Liver (tissue), 9 donors: ENCODE results near the gene FMN1. TPM values are rescaled to one million over a fixed set of nuclear protein-coding genes. Genes with fewer than 3 reads are reported as not detected.

Experiments
- DNase-seq: peaks from one replicate; pipeline ENCODE4 v3.0.0-alpha.2; 2017; ENCODE audit warnings: low spot score
- H3K27ac ChIP-seq, 2 donors: one replicate each; pipeline ENCODE4 v1.7.0; 2013; ENCODE audit warnings: inconsistent platforms in 2 of 2, low read length in 2 of 2, control low read depth in 1 of 2, low read depth in 1 of 2, mild to moderate bottlenecking in 1 of 2
- H3K27me3 ChIP-seq, 4 donors: one replicate each; pipeline versions ENCODE4 v1.6.1 to v1.7.0; 2013; ENCODE audit warnings: low read length in 3 of 4, inconsistent platforms in 1 of 4, mild to moderate bottlenecking in 1 of 4, moderate library complexity in 1 of 4; ENCODE audit not compliant: control insufficient read depth in 4 of 4, insufficient read depth in 4 of 4
- H3K36me3 ChIP-seq, 4 donors: one replicate each; pipeline versions ENCODE4 v1.6.1 to v1.7.0; 2013; ENCODE audit warnings: low read length in 3 of 4, mild to moderate bottlenecking in 3 of 4, low read depth in 1 of 4, moderate library complexity in 1 of 4; ENCODE audit not compliant: control insufficient read depth in 4 of 4, insufficient read depth in 3 of 4
- H3K4me1 ChIP-seq, 4 donors: one replicate each; pipeline versions ENCODE4 v1.6.1 to v1.7.0; 2013; ENCODE audit warnings: low read length in 3 of 4, mild to moderate bottlenecking in 3 of 4, moderate library complexity in 1 of 4; ENCODE audit not compliant: control insufficient read depth in 4 of 4, insufficient read depth in 4 of 4
- H3K4me3 ChIP-seq, 3 donors: one replicate each; pipeline versions ENCODE4 v1.6.1 to v1.7.0; 2013; ENCODE audit warnings: low read length in 3 of 3, control low read depth in 1 of 3, low read depth in 1 of 3, mild to moderate bottlenecking in 1 of 3
- H3K9ac ChIP-seq, 2 donors: one replicate each; pipeline ENCODE4 v1.7.0; 2013; ENCODE audit warnings: low read length in 2 of 2, mild to moderate bottlenecking in 2 of 2, moderate library complexity in 2 of 2, control low read depth in 1 of 2, low read depth in 1 of 2
- H3K9me3 ChIP-seq, 4 donors: one replicate each; pipeline versions ENCODE4 v1.6.1 to v1.7.0; 2013; ENCODE audit warnings: low read length in 3 of 4; ENCODE audit not compliant: control insufficient read depth in 4 of 4
- ATF3 ChIP-seq: IDR thresholded peaks from 2 replicates; pipeline ENCODE4 v1.6.1; 2016; ENCODE audit warnings: antibody characterized with exemption
- CTCF ChIP-seq: fragments of 150-350 bp; IDR thresholded peaks from 2 replicates; pipeline ENCODE4 v1.5.1; 2017; ENCODE audit warnings: improper control_type of control experiment, low read depth, low read length; ENCODE audit not compliant: missing input control
- EGR1 ChIP-seq, 2 donors: IDR thresholded peaks; 2 replicates each; pipeline ENCODE4 v1.6.1; 2016 to 2018; ENCODE audit warnings: antibody characterized with exemption in 2 of 2, low read depth in 2 of 2
- FOXA1 ChIP-seq: IDR thresholded peaks from 2 replicates; pipeline ENCODE4 v1.6.1; 2016; ENCODE audit warnings: antibody characterized with exemption
- FOXA2 ChIP-seq: IDR thresholded peaks from 2 replicates; pipeline ENCODE4 v1.6.1; 2016; ENCODE audit warnings: antibody characterized with exemption
- GABPA ChIP-seq, 2 donors: IDR thresholded peaks in 1 of 2; conservative IDR thresholded peaks in 1 of 2; 2 replicates each; pipeline ENCODE4 v1.6.1; 2016; ENCODE audit warnings: antibody characterized with exemption in 2 of 2, mild to moderate bottlenecking in 1 of 2, moderate library complexity in 1 of 2
- HNF4A ChIP-seq, 2 donors: conservative IDR thresholded peaks; 2 replicates each; pipeline ENCODE4 v1.6.1; 2016; ENCODE audit warnings: antibody characterized with exemption in 2 of 2, mild to moderate bottlenecking in 2 of 2
- HNF4G ChIP-seq: IDR thresholded peaks from 2 replicates; pipeline ENCODE4 v1.6.1; 2016; ENCODE audit warnings: antibody characterized with exemption
- JUND ChIP-seq, 2 donors: IDR thresholded peaks; 2 replicates each; pipeline ENCODE4 v1.6.1; 2016; ENCODE audit warnings: antibody characterized with exemption in 2 of 2
- MAX ChIP-seq: IDR thresholded peaks from 2 replicates; pipeline ENCODE4 v1.6.1; 2016; ENCODE audit warnings: antibody characterized with exemption
- NR2F2 ChIP-seq: IDR thresholded peaks from 2 replicates; pipeline ENCODE4 v1.6.1; 2016; ENCODE audit warnings: antibody characterized with exemption
- RAD21 ChIP-seq, 2 donors: IDR thresholded peaks; 2 replicates each; pipeline ENCODE4 v1.6.1; 2016; ENCODE audit warnings: antibody characterized with exemption in 2 of 2, mild to moderate bottlenecking in 2 of 2
- REST ChIP-seq: IDR thresholded peaks from 2 replicates; pipeline ENCODE4 v1.6.1; 2016; ENCODE audit warnings: antibody characterized with exemption, mild to moderate bottlenecking
- RXRA ChIP-seq, 2 donors: IDR thresholded peaks; 2 replicates each; pipeline ENCODE4 v1.6.1; 2017 to 2018; ENCODE audit warnings: antibody characterized with exemption in 2 of 2, mild to moderate bottlenecking in 1 of 2
- SP1 ChIP-seq: IDR thresholded peaks from 2 replicates; pipeline ENCODE4 v1.6.1; 2018; ENCODE audit warnings: antibody characterized with exemption, mild to moderate bottlenecking
- TAF1 ChIP-seq: conservative IDR thresholded peaks from 2 replicates; pipeline ENCODE4 v1.6.1; 2016; ENCODE audit warnings: antibody characterized with exemption, mild to moderate bottlenecking
- YY1 ChIP-seq: IDR thresholded peaks from 2 replicates; pipeline ENCODE4 v1.6.1; 2016; ENCODE audit warnings: antibody characterized with exemption, mild to moderate bottlenecking
- ZBTB33 ChIP-seq: IDR thresholded peaks from 2 replicates; pipeline ENCODE4 v1.6.1; 2016; ENCODE audit warnings: antibody characterized with exemption
- WGBS: extraction: QIAGEN DNeasy Blood & Tissue Kit; methylation state at CpG from one replicate; pipeline ENCODE4 v1.1.7; 2013; 5-methylcytosine and 5-hydroxymethylcytosine counted together
- polyA plus RNA-seq, 2 donors: library from polyadenylated mRNA; stranded (reverse) in 1 of 2; unstranded in 1 of 2; fragments of 200-250 nt in 1 of 2; fragments of >200 nt in 1 of 2; fragmentation: Nextera tagmentation in 1 of 2; extraction: Ambion mirVana in 1 of 2; gene quantifications; one replicate each; pipeline versions ENCODE4 v1.2.1 to v1.2.3, GENCODE V29; 2013 to 2015
- total RNA-seq, 2 donors: library from RNA; depleted of rRNA; stranded (reverse); fragments of >200 nt; gene quantifications; one replicate each; pipeline ENCODE4 v1.2.3, GENCODE V29; 2014
- donor health status: healthy.
- donor health status: healthy.
- donor health status: healthy.
- donor health status: healthy.
- donor health status: healthy.

Gene FMN1
- total and polyA plus RNA-seq, 4 donors: 0.21 to 5.4 (median 0.53) TPM

GRCh38 chr15:33179874-33180273 is 14.6 kb downstream of the FMN1 start:
- H3K9ac ChIP-seq: no peak overlapping the region
- H3K36me3 ChIP-seq: no peaks in the 10 kb centered on the region
- H3K4me3 ChIP-seq: no peak overlapping the region
- WGBS: 90% methylated on average over 5 of the region's 5 CpGs
- no peak for TF ChIP-seq MAX
- TF ChIP-seq YY1: no peak
- TF ChIP-seq RAD21 (IDR thresholded peaks at IDR 0.05): no peak
- no peak for TF ChIP-seq HNF4G
- TF ChIP-seq HNF4A (conservative IDR thresholded peaks at IDR 0.05): no peak
- TF ChIP-seq ZBTB33: no peak
- no peak for TF ChIP-seq TAF1
- TF ChIP-seq JUND (IDR thresholded peaks at IDR 0.05): no peak
- TF ChIP-seq GABPA (IDR thresholded peaks at IDR 0.05 in 1 of 2, conservative IDR thresholded peaks at IDR 0.05 in 1 of 2): no peak
- TF ChIP-seq ATF3: no peak
- TF ChIP-seq NR2F2: no peak
- TF ChIP-seq FOXA2: no peak
- TF ChIP-seq FOXA1: no peak
- no peak for TF ChIP-seq EGR1 (IDR thresholded peaks at IDR 0.05; ENCODE audit: low read depth in 2 of 2)
- no peak for TF ChIP-seq RXRA (IDR thresholded peaks at IDR 0.05)
- TF ChIP-seq CTCF: no peak
- TF ChIP-seq SP1: no peak
- no peak for TF ChIP-seq REST
- peaks cover 0 to under 1% (median 0%) of the 10 kb centered on the region in 4 donors for H3K27me3 ChIP-seq
- DNase-seq: no peak
- no peaks in the 10 kb centered on the region for H3K4me1 ChIP-seq
- H3K9me3 ChIP-seq: no peaks in the 10 kb centered on the region
- H3K27ac ChIP-seq: no peak overlapping the region
